GM06990 (cell line): ENCODE data around the gene FOXD1.

Experiments used
- DNase-seq: peaks from one replicate; pipeline ENCODE4 v3.0.0-alpha.2; 2011; ENCODE audit not compliant: insufficient read length; ENCODE audit errors: extremely low read depth
- H3K27me3 ChIP-seq: replicated peaks from 2 replicates; pipeline ENCODE4 v1.6.0; 2011; ENCODE audit warnings: low read length; ENCODE audit not compliant: control insufficient read depth, insufficient read depth
- H3K36me3 ChIP-seq: 2 replicates; pipeline ENCODE4 v1.5.1; 2011; ENCODE audit warnings: low read length; ENCODE audit not compliant: control insufficient read depth, insufficient read depth
- H3K4me3 ChIP-seq: replicated peaks from 2 replicates; pipeline ENCODE4 v1.5.1; 2011; ENCODE audit warnings: low read depth, mild to moderate bottlenecking, control low read depth, low read length
- TF ChIP-seq, protein P1 (sequence below): IDR thresholded peaks from 2 replicates; pipeline ENCODE4 v1.5.1; 2011; ENCODE audit warnings: low read length, control low read depth, mild to moderate bottlenecking, inconsistent platforms; ENCODE audit not compliant: insufficient read depth, poor library complexity, severe bottlenecking

The FOXD1 gene

DNA sequence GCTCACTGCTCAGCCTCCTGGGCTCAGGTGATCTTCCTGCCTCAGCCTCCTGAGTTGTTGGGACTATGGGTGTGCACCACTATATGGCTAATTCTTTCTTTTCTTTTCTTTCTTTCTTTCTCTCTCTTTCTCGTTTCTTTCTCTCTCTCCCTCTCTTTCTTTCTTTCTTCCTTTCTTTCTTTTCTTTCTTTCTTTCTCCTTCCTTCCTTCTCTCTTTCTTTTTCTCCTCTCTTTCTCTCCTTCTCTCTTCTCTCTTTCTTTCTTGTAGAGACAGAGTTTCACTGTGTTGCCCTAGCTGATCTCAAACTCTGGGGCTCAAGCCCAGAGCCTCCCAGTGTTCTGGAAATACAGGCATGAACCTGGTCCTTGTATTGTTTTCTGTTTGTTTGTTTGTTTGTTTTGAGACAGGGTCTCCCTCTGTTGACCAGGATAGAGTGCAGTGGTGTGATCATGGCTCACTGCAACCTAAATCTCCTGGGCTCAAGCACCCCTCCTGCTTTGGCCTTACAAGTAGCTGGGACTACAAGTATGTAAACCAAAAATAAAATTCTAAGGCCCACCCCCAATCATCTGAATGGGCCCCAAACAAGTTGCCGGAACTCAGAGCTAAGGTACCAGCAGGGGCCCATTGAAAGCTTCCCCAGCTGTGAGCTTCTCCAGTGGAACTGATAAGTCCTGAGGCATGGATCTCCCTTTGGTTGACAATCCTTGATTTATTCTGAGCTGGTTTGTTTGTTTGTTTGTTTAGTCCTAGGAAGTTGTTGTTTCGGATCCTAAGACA lies 37.7 kb upstream of the FOXD1 start:
- H3K4me3 ChIP-seq = no peak overlapping the region
- TF ChIP-seq, protein P1, sequence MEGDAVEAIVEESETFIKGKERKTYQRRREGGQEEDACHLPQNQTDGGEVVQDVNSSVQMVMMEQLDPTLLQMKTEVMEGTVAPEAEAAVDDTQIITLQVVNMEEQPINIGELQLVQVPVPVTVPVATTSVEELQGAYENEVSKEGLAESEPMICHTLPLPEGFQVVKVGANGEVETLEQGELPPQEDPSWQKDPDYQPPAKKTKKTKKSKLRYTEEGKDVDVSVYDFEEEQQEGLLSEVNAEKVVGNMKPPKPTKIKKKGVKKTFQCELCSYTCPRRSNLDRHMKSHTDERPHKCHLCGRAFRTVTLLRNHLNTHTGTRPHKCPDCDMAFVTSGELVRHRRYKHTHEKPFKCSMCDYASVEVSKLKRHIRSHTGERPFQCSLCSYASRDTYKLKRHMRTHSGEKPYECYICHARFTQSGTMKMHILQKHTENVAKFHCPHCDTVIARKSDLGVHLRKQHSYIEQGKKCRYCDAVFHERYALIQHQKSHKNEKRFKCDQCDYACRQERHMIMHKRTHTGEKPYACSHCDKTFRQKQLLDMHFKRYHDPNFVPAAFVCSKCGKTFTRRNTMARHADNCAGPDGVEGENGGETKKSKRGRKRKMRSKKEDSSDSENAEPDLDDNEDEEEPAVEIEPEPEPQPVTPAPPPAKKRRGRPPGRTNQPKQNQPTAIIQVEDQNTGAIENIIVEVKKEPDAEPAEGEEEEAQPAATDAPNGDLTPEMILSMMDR = no peak

DNA sequence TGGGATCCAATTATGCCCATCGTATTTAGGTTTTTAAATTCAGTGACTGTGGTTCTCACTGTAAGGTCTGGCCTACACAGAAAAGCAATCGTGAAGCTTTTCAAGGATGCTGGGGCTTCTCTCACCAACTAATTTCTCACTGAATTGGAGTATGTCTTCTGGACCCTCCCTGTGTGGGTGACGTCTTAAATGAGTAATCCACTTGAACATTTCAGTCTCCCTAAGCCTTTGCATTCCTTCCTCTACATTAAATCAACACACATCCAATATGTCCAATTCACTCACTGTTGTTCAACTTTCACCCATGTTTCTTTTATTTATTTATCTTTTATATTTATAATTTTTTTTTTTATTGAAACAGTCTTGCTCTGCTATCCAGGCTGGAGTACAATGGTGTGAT lies 37.1 kb upstream of the FOXD1 start:
- no peak for DNase-seq
- TF ChIP-seq, protein P1 = no peak
- H3K4me3 ChIP-seq = no peak overlapping the region

More for the DNA sequence above, 37.7 kb upstream of the FOXD1 start:
- Histone ChIP-seq H3K27me3 (no peaks in the 10 kb centered on the region; the same call in 1 of the 2 replicates), H3K36me3 (no peaks in the 10 kb centered on the region)
- no peak for DNase-seq

DNA sequence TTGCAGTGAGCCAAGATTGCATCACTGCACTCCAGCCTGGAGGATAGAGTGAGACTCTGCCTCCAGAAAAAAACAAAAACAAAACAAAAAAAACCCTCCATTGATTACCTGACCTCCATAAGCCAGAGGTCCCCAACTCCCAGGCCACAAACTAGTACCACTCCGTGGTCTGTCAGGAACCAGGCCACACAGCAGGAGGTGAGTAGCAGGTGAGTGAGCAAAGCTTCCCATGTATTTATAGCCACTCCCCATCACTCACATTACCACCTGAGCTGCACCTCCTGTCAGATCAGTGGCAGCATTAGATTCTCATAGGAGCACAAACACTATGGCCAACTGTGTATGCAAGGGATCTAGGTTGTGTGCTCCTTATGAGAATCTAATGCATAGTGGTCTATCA lies 35.9 kb upstream of the FOXD1 start:
- Histone ChIP-seq H3K27me3 (no peaks in the 10 kb centered on the region; the same call in 1 of the 2 replicates), H3K4me3 (no peak overlapping the region), H3K36me3 (no peaks in the 10 kb centered on the region)
- DNase-seq = no peak
- TF ChIP-seq, protein P1 = no peak

More for the DNA sequence above, 37.1 kb upstream of the FOXD1 start:
- Histone ChIP-seq H3K36me3 (no peaks in the 10 kb centered on the region), H3K27me3 (no peaks in the 10 kb centered on the region; the same call in 1 of the 2 replicates)

DNA sequence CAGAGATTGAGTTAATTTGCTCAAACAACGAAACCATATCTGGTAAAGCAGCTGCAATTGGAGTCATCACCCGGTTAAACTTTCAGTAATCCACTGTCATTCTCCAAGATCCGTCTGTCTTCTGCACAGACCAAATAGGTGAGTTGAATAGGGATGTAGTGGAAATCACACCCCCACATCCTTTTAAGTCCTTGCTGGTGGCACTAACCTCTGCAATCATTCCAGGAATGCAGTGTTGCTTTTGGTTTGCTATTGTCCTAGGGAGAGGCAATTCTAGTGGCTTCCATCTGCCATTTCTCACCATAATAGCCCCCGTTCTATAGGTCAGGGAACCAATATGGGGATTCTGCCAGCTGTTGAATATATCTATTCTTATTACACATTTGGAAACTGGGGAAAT lies 35.1 kb upstream of the FOXD1 start:
- Histone ChIP-seq H3K36me3 (no peaks in the 10 kb centered on the region), H3K27me3 (no peaks in the 10 kb centered on the region; the same call in 1 of the 2 replicates), H3K4me3 (no peak overlapping the region)
- TF ChIP-seq, protein P1 = no peak
- no peak for DNase-seq

DNA sequence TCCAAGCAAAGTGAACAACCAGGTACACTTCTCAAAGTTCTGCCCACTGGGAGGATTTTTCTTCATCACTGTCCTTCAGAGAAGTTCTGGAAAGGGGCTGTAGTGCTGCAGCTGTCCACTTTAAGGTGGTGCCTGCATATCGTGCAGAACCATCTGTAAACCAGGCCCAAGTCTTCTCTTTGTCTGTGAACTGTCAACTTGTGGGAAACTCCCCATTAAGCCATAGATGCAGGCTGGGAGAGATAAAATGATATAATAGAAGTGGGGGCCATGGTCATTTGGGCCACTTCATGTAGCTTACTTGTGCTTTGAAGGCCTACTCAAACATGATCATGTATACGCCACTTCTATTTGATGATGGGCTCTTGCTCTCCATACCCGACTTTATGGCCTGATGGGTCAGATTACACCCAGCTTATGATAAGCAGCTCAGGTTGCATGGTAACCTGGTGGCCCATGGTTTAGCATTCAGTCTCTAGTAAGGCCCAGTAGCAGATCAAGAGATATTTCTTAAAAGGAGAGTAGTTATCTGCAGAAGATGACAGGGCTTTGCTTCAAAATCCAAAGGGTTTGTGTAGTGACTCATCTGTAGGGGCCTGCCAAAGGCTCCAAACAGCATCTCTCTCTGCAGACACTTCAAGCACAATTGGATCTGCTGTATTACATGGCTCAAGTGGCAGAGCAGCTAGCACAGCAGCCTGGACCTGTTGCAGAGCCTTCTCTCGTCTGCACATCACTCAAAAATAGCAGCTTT lies 34.0 kb upstream of the FOXD1 start:
- no peak for DNase-seq
- TF ChIP-seq, protein P1 = no peak
- H3K36me3 ChIP-seq = no peaks in the 10 kb centered on the region
- H3K27me3 ChIP-seq = no peaks in the 10 kb centered on the region; the same call in 1 of the 2 replicates
- H3K4me3 ChIP-seq = no peak overlapping the region
